Activated CD4-positive, alpha-beta T cell treated with anti-CD3 and anti-CD28 coated beads, Interleukin-2, amount 50 U/mL, for 24 hours (primary cell): ENCODE results near the gene SAMD4A.
A peak's percentile ranks its signal among the peaks of the same experiment; 100 is the strongest.

Source experiments
- DNase-seq, 2 donors: peaks; one replicate each; pipeline ENCODE4 v3.0.0-alpha.2; 2020; ENCODE audit warnings: low read depth in 1 of 2, low spot score in 1 of 2

The SAMD4A gene

DNA sequence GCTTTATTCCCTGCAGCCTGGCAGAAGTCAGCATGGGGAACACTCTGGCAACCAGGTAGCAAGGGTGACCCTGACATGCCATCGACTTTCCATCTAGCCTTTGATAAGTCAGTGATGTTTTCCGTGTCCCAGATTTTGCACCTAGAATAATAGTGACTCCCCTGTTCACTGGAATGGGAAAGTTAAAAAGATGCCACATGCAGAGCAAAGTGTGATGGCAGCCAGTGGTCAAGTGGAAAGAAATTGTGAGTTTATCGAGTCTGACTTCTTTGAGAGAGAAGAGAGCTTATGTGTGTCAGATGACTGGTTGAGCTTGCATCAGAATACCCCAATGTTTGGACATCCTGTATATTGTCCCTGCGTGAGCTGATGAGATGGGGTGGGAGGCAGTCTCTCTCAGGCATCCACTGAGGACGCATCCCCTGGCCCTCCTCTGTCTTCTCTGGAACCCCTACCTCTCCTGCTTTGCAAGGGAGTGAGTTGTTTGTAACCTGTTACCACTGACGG lies 187.2 kb downstream of the SAMD4A start:
- DNase-seq: no peak

DNA sequence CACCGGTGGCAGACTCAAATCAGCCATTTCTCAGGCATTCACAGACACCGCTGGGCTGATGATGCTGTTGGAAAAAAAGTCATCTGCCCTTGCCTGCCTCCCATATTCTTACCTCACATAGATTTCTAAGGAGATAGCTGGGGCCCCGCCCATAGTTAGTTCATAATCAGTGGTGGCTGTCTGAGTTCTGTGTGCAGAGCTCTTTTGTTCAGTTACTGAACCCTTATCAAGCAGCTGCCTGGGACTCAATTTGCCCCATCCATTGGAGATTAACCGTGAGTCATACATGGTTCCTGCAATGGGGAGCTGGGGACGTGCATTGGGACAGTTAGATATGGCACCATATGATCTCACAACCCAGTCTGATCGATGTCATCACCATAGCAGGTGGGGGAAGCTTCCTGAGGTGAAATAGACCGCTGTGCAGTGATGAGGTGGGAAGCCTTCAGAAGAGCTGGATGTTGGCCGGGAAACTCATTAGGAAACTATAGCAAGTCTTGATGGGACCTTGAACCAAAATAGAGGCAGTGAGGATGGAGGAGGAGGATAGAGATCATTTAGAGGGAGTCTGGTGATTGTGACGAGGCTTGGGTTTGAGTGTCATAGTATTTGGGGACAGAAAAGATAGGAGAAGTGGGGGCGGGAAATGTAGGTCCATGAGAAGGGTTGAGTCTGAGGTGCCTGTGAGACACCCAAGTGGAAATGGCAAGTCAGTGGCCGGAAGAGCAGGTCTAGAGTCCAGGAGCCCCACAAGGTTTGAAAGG lies 187.9 kb downstream of the SAMD4A start:
- no peak for DNase-seq

GRCh38 chr14:54756656-54757392 lies 189.9 kb downstream of the SAMD4A start:
- DNase-seq: no peak

DNA sequence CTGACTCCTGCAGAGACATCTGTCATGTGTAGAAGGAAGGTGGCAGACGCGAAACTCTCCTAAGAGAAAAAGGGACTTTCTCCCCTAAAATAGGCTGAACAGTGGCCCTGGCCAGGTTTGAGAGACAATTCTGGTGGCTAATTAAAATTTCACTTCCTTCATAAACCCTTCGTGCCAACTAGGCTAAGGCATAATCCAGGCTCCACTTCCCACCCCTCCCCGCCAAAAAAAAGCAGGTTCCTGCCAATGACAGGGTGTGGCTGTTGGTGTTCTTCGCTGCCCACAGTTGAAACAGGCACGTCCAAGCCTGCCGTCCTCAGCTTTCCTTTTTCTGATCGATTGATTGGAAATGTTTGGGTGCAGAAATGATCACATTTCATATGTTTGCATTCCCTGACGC lies 191.1 kb downstream of the SAMD4A start:
- DNase-seq: no peak

GRCh38 chr14:54759982-54760585 lies 193.2 kb downstream of the SAMD4A start:
- DNase-seq: no peak

DNA sequence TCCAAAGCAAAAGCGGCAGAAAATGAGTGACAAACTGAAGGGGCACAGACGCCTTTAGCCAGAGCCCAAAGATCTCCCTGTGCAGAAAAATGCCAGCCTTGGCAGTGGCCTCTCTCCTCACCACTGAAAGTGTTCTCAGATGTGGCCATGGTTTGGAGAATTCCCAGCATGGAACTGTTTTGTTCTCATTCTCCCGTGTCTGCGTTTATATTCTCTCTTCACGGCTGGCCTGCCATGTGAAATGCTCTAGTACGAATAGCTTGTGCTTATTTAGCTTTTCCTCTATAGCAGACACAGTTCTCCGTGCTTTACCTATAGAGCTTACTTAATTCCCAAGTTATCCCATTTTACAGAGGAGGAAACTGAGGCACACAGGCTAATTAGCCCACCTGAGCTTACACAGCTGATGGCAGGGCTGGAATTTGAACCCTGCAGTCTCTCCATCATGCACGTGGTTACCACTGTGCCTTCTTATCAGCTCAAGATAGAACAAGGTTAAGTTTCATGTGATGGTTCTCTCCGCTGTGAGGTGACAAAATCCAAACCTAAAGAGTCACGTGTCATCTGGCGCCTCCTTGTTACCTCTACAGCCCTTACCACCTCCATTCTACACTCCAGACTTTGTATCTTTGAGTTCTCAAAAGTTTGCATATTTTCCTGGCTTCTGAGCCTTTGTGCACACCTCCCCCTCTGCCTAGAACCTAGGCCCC lies 194.1 kb downstream of the SAMD4A start:
- DNase-seq: no peak

DNA sequence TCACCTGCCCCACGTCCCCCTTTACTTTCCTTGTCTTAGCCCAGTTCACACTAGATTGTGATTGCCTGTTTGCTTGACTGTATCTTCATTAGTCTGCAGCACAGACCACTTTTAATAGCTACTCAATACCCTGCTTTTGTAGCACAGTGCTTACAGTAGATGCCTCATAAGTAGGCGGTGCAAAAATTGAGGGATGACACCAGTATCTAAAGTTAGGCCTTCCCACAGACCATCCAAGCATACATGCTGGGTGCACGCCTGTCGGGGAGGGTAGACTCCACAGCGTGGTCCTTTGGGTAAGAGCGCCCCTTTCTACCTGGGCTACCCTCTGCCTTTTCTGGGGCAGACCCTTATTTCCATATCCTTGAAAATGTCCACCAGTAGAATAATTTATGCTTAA lies 194.9 kb downstream of the SAMD4A start:
- DNase-seq: no peak

- no peak for DNase-seq
Measured at GRCh38 chr14:54762296-54762695, 195.4 kb downstream of the SAMD4A start.

- DNase-seq: no peak
Measured at GRCh38 chr14:54763761-54764160, 196.8 kb downstream of the SAMD4A start.

DNA sequence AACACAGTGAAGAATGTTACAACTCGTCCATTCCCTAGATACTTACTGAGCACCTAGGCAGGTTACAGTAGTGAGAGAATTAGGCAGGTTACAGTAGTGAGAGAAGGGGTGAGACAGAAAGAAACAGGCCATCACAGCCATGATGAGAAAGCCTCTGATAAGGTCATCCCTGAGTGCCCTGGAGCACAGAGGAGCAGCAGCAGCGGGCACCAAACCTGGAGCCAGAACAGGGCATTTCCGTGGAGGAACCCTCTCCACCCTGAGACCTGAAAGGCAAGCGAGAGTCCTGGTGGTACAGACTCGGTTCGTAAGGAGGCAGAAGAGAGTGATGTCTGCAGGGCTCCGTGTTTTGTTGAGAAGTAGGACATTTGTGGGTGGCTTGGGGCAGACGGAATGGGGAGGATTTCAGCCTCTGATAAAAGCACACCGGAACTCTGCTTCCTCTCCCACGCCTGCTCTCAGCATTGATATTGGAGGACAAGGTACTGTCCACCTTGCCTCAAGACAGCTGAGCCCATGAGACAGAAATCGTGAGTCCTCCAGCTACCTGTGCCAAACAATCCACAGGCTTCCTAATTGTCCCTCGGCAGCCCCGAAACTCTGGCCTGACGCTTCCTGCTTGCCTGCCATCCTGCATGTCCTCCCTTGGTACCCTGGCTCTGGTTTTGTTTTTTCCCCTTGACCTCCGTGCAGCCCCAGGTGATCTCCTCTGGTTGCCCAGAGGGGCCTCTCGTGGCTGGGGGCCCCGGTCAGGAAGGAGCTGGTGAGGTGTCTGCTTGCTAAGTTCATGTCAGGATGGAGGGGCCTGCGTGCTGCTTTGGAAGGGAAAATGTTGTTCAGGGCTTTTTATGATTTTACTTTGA lies 199.6 kb downstream of the SAMD4A start:
- DNase-seq: no peak

DNA sequence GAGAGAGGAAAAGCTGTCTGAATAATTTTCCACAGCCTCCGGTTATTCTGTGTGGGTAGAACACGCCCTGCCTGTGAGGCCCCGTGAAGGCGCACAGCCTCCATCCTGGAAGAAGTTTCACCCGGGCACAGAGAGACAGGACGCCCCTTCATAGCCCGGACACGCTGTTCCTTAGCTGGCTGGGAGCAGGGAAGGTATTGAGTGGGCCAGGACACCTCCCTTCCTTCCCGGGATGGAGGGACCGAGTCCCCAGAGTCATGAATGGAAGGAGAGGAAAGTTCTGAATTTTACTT lies 200.2 kb downstream of the SAMD4A start:
- DNase-seq: no peak

DNA sequence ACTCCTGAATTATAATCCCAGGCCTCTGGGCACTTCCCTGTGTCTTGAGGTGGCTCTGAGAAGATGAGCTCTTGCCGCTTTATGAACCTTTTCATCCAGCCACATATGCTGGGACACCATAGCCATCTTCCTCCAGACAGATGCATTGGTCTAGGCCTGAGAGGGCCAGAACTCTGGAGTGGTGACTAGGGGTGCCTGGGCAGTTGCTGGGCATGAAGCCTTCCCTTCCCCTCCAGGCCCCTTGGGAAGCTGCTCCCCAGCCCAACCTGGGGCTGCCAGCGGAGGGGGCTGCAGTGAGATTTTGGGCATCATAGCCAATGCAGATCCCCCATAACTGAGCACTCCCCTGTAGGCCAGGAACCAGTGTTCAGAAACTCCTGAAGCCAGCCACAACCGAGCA lies 200.5 kb downstream of the SAMD4A start:
- no peak for DNase-seq

DNA sequence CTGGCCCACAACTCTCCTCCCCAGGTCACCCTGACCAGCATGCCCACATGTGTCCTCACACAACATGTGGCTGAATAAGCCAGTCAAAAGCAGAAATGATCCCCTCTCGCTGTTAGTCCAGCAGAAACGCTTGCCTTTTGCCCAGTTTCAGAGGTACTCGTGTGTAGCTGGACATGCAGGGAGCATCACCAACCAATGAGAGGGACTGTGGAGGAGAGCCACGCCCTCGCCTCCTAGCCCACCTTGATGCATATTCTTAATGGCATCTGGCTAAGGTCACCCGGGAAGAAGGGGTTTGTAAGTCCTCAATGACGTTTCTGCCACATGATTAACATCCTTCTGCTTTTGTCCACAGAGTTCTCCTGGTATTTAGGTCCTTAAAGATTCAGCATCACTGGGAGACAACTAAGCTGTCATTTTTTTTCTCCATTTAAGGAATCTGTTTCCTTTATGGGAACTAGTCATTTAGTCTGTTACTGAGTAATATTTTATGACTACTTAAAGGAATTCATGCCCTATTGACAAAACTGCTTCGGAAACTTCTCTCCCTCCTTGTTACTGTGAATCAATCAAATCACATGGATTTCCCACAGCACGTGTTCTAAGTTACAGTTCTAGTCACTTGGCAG lies 201.7 kb downstream of the SAMD4A start:
- DNase-seq: no peak

DNA sequence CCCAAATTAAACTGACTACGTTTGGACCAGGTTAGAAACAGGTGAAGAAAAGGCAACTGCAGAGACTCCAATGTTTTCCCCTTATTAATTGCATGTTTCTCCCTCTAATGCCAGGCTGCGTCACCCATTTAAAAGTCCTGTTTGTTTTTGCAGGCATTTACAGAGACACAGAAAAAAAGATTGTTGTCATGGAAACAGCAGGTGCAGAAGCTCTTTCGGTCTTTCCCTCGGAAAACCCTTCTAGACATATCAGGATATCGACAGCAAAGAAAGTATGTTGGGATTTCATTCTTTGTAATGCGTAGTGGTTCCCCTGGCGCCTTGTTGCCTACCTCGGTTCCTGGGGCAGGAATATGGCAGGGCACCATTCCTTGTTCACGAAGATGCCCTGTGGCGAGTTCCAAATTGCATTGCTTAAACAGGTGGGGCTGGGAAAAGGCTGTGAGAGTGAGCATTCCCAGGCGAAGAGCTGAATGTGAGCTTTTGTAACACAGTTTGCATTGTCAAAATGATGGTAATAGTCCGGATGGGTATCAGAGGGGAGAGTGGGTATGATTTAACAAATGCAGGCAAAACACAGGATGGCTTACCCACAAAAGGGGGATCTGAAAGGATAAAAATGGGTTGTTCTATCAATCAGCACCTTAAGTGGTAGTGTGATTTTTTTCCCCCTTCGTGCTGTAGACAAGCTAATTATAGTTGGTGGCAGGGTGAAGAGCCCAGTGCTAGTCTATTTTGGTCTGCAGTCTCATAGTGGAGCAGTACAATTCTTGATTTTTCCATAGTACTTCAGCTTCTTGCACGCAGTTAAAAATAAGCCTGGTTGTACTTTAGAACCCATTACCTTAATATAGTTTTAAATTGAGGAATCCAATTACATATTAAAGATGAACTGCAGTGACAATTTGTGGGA lies 203.3 kb downstream of the SAMD4A start:
- DNase-seq: no peak

- no peak for DNase-seq
Measured at GRCh38 chr14:54771411-54772027, 204.6 kb downstream of the SAMD4A start.

DNA sequence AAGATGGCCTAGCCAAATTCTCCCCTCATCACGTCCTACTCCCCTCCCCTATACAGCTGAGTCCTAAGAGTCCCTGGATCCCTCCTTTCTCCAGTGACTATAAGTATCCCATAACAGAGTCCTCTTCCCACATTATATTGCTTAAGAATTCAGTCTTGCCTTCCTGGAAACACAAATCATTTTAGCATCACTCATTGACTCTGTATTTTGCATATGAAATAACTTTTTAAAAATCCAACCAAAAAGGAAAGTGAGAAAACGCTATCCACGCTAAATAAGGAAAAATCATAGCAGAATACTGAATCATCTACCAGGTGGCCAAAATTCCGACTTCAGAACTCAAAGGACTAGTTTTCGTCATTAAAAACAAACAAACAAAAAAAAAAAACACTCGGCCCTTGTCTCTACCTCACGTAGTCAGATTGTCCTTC lies 205.5 kb downstream of the SAMD4A start:
- no peak for DNase-seq

GRCh38 chr14:54773171-54774006 lies 206.5 kb downstream of the SAMD4A start:
- DNase-seq: peak; percentile 42 to 81

- no peak for DNase-seq
Measured at GRCh38 chr14:54774824-54775223, 207.9 kb downstream of the SAMD4A start.
